ENCODE data around the gene INSIG2. TPM values are rescaled to one million over a fixed set of nuclear protein-coding genes. Genes with fewer than 3 reads are reported as not detected.

INSIG2 gene
- total RNA-seq, 1 experiment from 2014 or later, result 10.7 TPM

- TF ChIP-seq USF2 (CRISPR knock-in tag; IDR thresholded peaks at IDR 0.05), result no peak
- TF ChIP-seq JAZF1 (CRISPR knock-in tag; IDR thresholded peaks at IDR 0.05), result no peak
- TF ChIP-seq CREM (CRISPR knock-in tag; IDR thresholded peaks at IDR 0.05), result no peak
- no peak for TF ChIP-seq HMGXB4 (CRISPR knock-in tag; IDR thresholded peaks at IDR 0.05)
- TF ChIP-seq NFYB (CRISPR knock-in tag; conservative IDR thresholded peaks at IDR 0.05; ENCODE audit: low read depth), result no peak
- no peak for TF ChIP-seq FOXJ3 (CRISPR knock-in tag; IDR thresholded peaks at IDR 0.05; ENCODE audit: borderline replicate concordance)
- no peak for TF ChIP-seq FOXP4 (CRISPR knock-in tag; IDR thresholded peaks at IDR 0.05)
- TF ChIP-seq MAX (CRISPR knock-in tag; IDR thresholded peaks at IDR 0.05), result no peak
- no peak for TF ChIP-seq NR1H2 (CRISPR knock-in tag; IDR thresholded peaks at IDR 0.05)
- TF ChIP-seq PREB (CRISPR knock-in tag; IDR thresholded peaks at IDR 0.05; ENCODE audit: borderline replicate concordance), result no peak
- TF ChIP-seq CREB1 (CRISPR knock-in tag; IDR thresholded peaks at IDR 0.05), result no peak
- no peak for TF ChIP-seq RELA (CRISPR knock-in tag; IDR thresholded peaks at IDR 0.05; ENCODE audit: borderline replicate concordance)
- no peak for TF ChIP-seq ETV6 (CRISPR knock-in tag; IDR thresholded peaks at IDR 0.05)
Measured at GRCh38 chr2:118115761-118116160, 27.5 kb downstream of the INSIG2 start (continued).

GRCh38 chr2:118118479-118118878 is 30.2 kb downstream of the INSIG2 start:
- DNase-seq (ENCODE audit: low spot score) (no peak), ATAC-seq (no peak)
- no peaks in the 10 kb centered on the region for H3K9me3 Mint-ChIP-seq
- ChIA-PET CTCF (no interaction called here), POLR2A (no interaction called here)
- no peak for TF ChIP-seq GRHL2 (CRISPR knock-in tag; IDR thresholded peaks at IDR 0.05; ENCODE audit: insufficient replicate concordance, severe bottlenecking)
- TF ChIP-seq CTCF (IDR thresholded peaks at IDR 0.05), result no peak
- no peak for TF ChIP-seq ZNF317 (CRISPR knock-in tag; IDR thresholded peaks at IDR 0.05; ENCODE audit: borderline replicate concordance, low read depth)
- H3K4me1 Mint-ChIP-seq, result peaks cover 28% of the 10 kb centered on the region
- no peak overlapping the region for H3K4me3 Mint-ChIP-seq
- no peaks in the 10 kb centered on the region; the same call in 1 of the 2 replicates for H3K36me3 Mint-ChIP-seq
- no peaks in the 10 kb centered on the region; the same call in 1 of the 2 replicates for H3K27me3 Mint-ChIP-seq (ENCODE audit: low read depth)
- no peak overlapping the region for H3K27ac Mint-ChIP-seq

Data from WTC11 (cell line).